Neural cell (in vitro differentiated cells): ENCODE data around the gene BCAT1. TPM values are rescaled to one million over a fixed set of nuclear protein-coding genes. Genes with fewer than 3 reads are reported as not detected.
"Not testable (repeated sequence)": the region's sequence is repeated elsewhere in the genome, so short reads cannot be mapped to it uniquely, and the experiment has no call there.

Experiments used
- H2AFZ ChIP-seq: fragments of 200-600, 300-800 bp; sonication (generic), shearing (Covaris generic); 2 replicates; pipeline ENCODE4 v1.6.0; 2014; ENCODE audit warnings: low read depth, mild to moderate bottlenecking, antibody characterized with exemption, low read length, moderate library complexity
- H3F3A ChIP-seq: fragments of 200-600 bp; shearing (Covaris generic); 2 replicates; pipeline ENCODE4 v1.6.1; 2016; ENCODE audit warnings: mild to moderate bottlenecking, moderate library complexity, mixed read lengths, antibody characterized with exemption, low read length; ENCODE audit not compliant: insufficient read depth, poor library complexity, severe bottlenecking
- H3K27ac ChIP-seq: fragments of 200-600, 300-800 bp; sonication (generic), shearing (Covaris generic); 2 replicates; pipeline ENCODE4 v1.5.1; 2014; ENCODE audit warnings: mild to moderate bottlenecking, low read length, moderate library complexity
- H3K27me3 ChIP-seq: fragments of 300-800, 200-600 bp; sonication (generic), shearing (Covaris generic); 2 replicates; pipeline ENCODE4 v1.6.0; 2014; ENCODE audit warnings: mild to moderate bottlenecking, low read depth, low read length, moderate library complexity; ENCODE audit not compliant: insufficient read depth
- H3K36me3 ChIP-seq: fragments of 300-800, 200-600 bp; sonication (generic), shearing (Covaris generic); 2 replicates; pipeline ENCODE4 v1.5.1; 2014; ENCODE audit warnings: mild to moderate bottlenecking, antibody characterized with exemption, low read length, moderate library complexity; ENCODE audit not compliant: insufficient read depth
- H3K4me2 ChIP-seq: fragments of 300-800, 200-600 bp; sonication (generic), shearing (Covaris generic); 2 replicates; pipeline ENCODE4 v1.6.0; 2014; ENCODE audit warnings: mild to moderate bottlenecking, low read length
- H3K4me3 ChIP-seq: fragments of 300-800, 200-600 bp; sonication (generic), shearing (Covaris generic); 2 replicates; pipeline ENCODE4 v1.5.1; 2014; ENCODE audit warnings: mild to moderate bottlenecking, low read length, moderate library complexity
- H3K79me2 ChIP-seq: fragments of 200-600 bp; shearing (Covaris generic); replicated peaks from 2 replicates; pipeline ENCODE4 v1.6.0; 2014; ENCODE audit warnings: mild to moderate bottlenecking, low read length, moderate library complexity; ENCODE audit not compliant: insufficient read depth
- H3K9ac ChIP-seq: fragments of 300-800, 200-600 bp; sonication (generic), shearing (Covaris generic); 2 replicates; pipeline ENCODE4 v1.6.1; 2016; ENCODE audit warnings: mild to moderate bottlenecking, low read length, mixed read lengths
- H3K9me2 ChIP-seq: fragments of 200-600 bp; shearing (Covaris generic); 2 replicates; pipeline ENCODE4 v1.6.1; 2016; ENCODE audit warnings: mild to moderate bottlenecking, low read length, mixed read lengths; ENCODE audit not compliant: insufficient read depth
- H3K9me3 ChIP-seq: fragments of 200-600, 300-800 bp; sonication (generic), shearing (Covaris generic); 2 replicates; pipeline ENCODE4 v1.6.1; 2016; ENCODE audit warnings: mild to moderate bottlenecking, mixed run types, low read length, moderate library complexity, mixed read lengths
- H4K20me1 ChIP-seq: fragments of 200-600 bp; shearing (Covaris generic); 2 replicates; pipeline ENCODE4 v1.6.1; 2016; ENCODE audit warnings: mild to moderate bottlenecking, mixed run types; ENCODE audit not compliant: insufficient read depth
- CTCF ChIP-seq: fragments of 450-650 bp; IDR thresholded peaks from 2 replicates; pipeline ENCODE4 v1.5.1; 2014; ENCODE audit warnings: antibody characterized with exemption, mild to moderate bottlenecking, moderate library complexity; ENCODE audit not compliant: poor library complexity, severe bottlenecking
- EP300 ChIP-seq: fragments of 450-650 bp; conservative IDR thresholded peaks from 2 replicates; pipeline ENCODE4 v1.6.1; 2014; ENCODE audit warnings: antibody characterized with exemption, mild to moderate bottlenecking, moderate library complexity; ENCODE audit not compliant: poor library complexity, severe bottlenecking
- EZH2 ChIP-seq: fragments of 200-600, 300-800 bp; shearing (Covaris generic), sonication (generic); IDR thresholded peaks from 2 replicates; pipeline ENCODE4 v1.6.1; 2014; ENCODE audit warnings: antibody characterized with exemption, low read length, borderline replicate concordance, mild to moderate bottlenecking; ENCODE audit not compliant: insufficient read depth, poor library complexity, severe bottlenecking
- MXI1 ChIP-seq: fragments of 450-650 bp; conservative IDR thresholded peaks from 2 replicates; pipeline ENCODE4 v1.6.1; 2014; ENCODE audit warnings: antibody characterized with exemption, mild to moderate bottlenecking; ENCODE audit not compliant: poor library complexity, severe bottlenecking
- POLR2AphosphoS5 ChIP-seq: IDR thresholded peaks from 2 replicates; pipeline ENCODE4 v1.6.1; 2012
- RAD21 ChIP-seq: fragments of 450-650 bp; conservative IDR thresholded peaks from 2 replicates; pipeline ENCODE4 v1.6.1; 2014; ENCODE audit warnings: antibody characterized with exemption, mild to moderate bottlenecking, moderate library complexity
- SMC3 ChIP-seq: fragments of 450-650 bp; conservative IDR thresholded peaks from 2 replicates; pipeline ENCODE4 v1.6.1; 2014; ENCODE audit warnings: antibody characterized with exemption, mild to moderate bottlenecking, moderate library complexity; ENCODE audit not compliant: poor library complexity
- TAF1 ChIP-seq: IDR thresholded peaks from 2 replicates; pipeline ENCODE4 v1.6.1; 2012; ENCODE audit warnings: low read depth
- polyA plus RNA-seq: library from polyadenylated mRNA; depleted of rRNA; stranded (reverse); fragments of >200 nt; gene quantifications from 2 replicates; pipeline ENCODE4 v1.2.3, GENCODE V29; 2014
- TF ChIP-seq, protein P1 (sequence below): IDR thresholded peaks from 2 replicates; pipeline ENCODE4 v1.6.1; 2012; ENCODE audit warnings: borderline replicate concordance

BCAT1 gene
- polyA plus RNA-seq, 1 donor from 2014 or later, result 31.3 TPM

DNA sequence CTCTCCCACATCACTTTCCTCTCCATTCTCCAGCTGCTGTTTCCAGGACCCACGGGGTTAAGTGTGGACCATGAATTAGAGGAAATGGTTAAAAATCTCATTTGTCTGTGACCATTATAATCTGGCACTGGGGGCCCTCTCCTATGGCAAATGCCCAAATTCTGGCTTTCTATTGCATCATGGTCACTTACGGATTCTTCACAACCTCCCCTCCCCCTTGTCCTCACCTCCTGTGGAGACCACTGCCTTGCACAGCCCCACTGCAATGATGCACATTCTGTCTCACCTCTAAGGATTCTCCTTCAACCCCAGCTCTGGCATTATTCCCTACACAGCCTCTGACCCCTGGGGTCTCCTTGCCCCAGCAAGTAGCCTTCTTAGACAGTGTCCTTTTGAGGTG lies 18.9 kb downstream of the BCAT1 start:
- no peaks in the 10 kb centered on the region for H3F3A ChIP-seq
- peaks cover 3% of the 10 kb centered on the region for H3K79me2 ChIP-seq
- H4K20me1 ChIP-seq, result no peaks in the 10 kb centered on the region
- no peak overlapping the region for H3K9ac ChIP-seq
- no peak overlapping the region for H3K4me2 ChIP-seq
- H2AFZ ChIP-seq, result no peak overlapping the region
- no peaks in the 10 kb centered on the region for H3K27me3 ChIP-seq
- H3K9me2 ChIP-seq, result no peaks in the 10 kb centered on the region
- H3K36me3 ChIP-seq, result no peaks in the 10 kb centered on the region
- H3K4me3 ChIP-seq, result no peak overlapping the region
- no peak overlapping the region for H3K27ac ChIP-seq
- no peaks in the 10 kb centered on the region for H3K9me3 ChIP-seq
- no peak for TF ChIP-seq SMC3
- TF ChIP-seq CTCF, result no peak
- TF ChIP-seq MXI1, result no peak
- no peak for TF ChIP-seq POLR2AphosphoS5
- no peak for TF ChIP-seq TAF1
- no peak for TF ChIP-seq EZH2
- no peak for TF ChIP-seq RAD21
- no peak for TF ChIP-seq EP300
- TF ChIP-seq, protein P1, sequence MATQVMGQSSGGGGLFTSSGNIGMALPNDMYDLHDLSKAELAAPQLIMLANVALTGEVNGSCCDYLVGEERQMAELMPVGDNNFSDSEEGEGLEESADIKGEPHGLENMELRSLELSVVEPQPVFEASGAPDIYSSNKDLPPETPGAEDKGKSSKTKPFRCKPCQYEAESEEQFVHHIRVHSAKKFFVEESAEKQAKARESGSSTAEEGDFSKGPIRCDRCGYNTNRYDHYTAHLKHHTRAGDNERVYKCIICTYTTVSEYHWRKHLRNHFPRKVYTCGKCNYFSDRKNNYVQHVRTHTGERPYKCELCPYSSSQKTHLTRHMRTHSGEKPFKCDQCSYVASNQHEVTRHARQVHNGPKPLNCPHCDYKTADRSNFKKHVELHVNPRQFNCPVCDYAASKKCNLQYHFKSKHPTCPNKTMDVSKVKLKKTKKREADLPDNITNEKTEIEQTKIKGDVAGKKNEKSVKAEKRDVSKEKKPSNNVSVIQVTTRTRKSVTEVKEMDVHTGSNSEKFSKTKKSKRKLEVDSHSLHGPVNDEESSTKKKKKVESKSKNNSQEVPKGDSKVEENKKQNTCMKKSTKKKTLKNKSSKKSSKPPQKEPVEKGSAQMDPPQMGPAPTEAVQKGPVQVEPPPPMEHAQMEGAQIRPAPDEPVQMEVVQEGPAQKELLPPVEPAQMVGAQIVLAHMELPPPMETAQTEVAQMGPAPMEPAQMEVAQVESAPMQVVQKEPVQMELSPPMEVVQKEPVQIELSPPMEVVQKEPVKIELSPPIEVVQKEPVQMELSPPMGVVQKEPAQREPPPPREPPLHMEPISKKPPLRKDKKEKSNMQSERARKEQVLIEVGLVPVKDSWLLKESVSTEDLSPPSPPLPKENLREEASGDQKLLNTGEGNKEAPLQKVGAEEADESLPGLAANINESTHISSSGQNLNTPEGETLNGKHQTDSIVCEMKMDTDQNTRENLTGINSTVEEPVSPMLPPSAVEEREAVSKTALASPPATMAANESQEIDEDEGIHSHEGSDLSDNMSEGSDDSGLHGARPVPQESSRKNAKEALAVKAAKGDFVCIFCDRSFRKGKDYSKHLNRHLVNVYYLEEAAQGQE, result no peak

GRCh38 chr12:24928533-24929306 lies 20.2 kb downstream of the BCAT1 start:
- H3K27me3 ChIP-seq, H2AFZ ChIP-seq, H3K36me3 ChIP-seq, H3K9me3 ChIP-seq, H3K27ac ChIP-seq, H3F3A ChIP-seq, H3K79me2 ChIP-seq, H3K9ac ChIP-seq, H3K4me3 ChIP-seq, H4K20me1 ChIP-seq, H3K9me2 ChIP-seq, H3K4me2 ChIP-seq: not testable (repeated sequence)

GRCh38 chr12:24928131-24928530 lies 20.8 kb downstream of the BCAT1 start:
- Histone ChIP-seq H2AFZ (no peak overlapping the region), H3K79me2 (peaks cover 3% of the 10 kb centered on the region), H3K27ac (no peak overlapping the region), H3K4me2 (no peak overlapping the region), H3K9me2 (no peaks in the 10 kb centered on the region), H3K4me3 (no peak overlapping the region), H3K9ac (no peak overlapping the region), H3K36me3 (no peaks in the 10 kb centered on the region), H4K20me1 (no peaks in the 10 kb centered on the region), H3K9me3 (no peaks in the 10 kb centered on the region), H3K27me3 (no peaks in the 10 kb centered on the region), H3F3A (no peaks in the 10 kb centered on the region)
- TF ChIP-seq EP300, result no peak
- no peak for TF ChIP-seq CTCF
- no peak for TF ChIP-seq POLR2AphosphoS5

- H4K20me1 ChIP-seq, H3K9me2 ChIP-seq, H3K9ac ChIP-seq, H3K27me3 ChIP-seq, H3K9me3 ChIP-seq, H3K36me3 ChIP-seq, H3K79me2 ChIP-seq, H3K4me3 ChIP-seq, H3K27ac ChIP-seq, H2AFZ ChIP-seq, H3F3A ChIP-seq, H3K4me2 ChIP-seq: not testable (repeated sequence)
Observed at GRCh38 chr12:24926080-24926479, 22.8 kb downstream of the BCAT1 start.
